ENCODE results near the gene CBX8.
"Not testable (repeated sequence)": the region's sequence is repeated elsewhere in the genome, so short reads cannot be mapped to it uniquely, and the experiment has no call there.

CBX8 gene

GRCh38 chr17:79777120-79777893 lies 19.6 kb downstream of the CBX8 start:
- DNase-seq, result no peak

GRCh38 chr17:79776376-79777119 lies 20.3 kb downstream of the CBX8 start:
- DNase-seq, result no peak

- DNase-seq, result no peak
These were observed 21.2 kb downstream of the CBX8 start for GRCh38 chr17:79775632-79776031.

GRCh38 chr17:79774561-79774975 lies 22.3 kb downstream of the CBX8 start:
- no peak for DNase-seq

GRCh38 chr17:79772726-79773125 lies 24.2 kb downstream of the CBX8 start:
- DNase-seq, result not testable (repeated sequence)

- DNase-seq, result no peak
These were observed 25.6 kb downstream of the CBX8 start for GRCh38 chr17:79771276-79771675.

- no peak for DNase-seq
These were observed 27.0 kb downstream of the CBX8 start for GRCh38 chr17:79769570-79770506.

- DNase-seq, result no peak
These were observed 31.2 kb downstream of the CBX8 start for GRCh38 chr17:79765708-79766107.

GRCh38 chr17:79761894-79762589 lies 34.8 kb downstream of the CBX8 start:
- no peak for DNase-seq

- no peak for DNase-seq
These were observed 36.5 kb downstream of the CBX8 start for GRCh38 chr17:79760197-79760906.

- DNase-seq, result no peak
These were observed 38.6 kb downstream of the CBX8 start for GRCh38 chr17:79758271-79758670.

- DNase-seq, result no peak
These were observed 39.6 kb downstream of the CBX8 start for GRCh38 chr17:79757140-79757745.

- DNase-seq, result no peak
These were observed 41.3 kb downstream of the CBX8 start for GRCh38 chr17:79755591-79755990.

GRCh38 chr17:79754903-79755302 lies 42.0 kb downstream of the CBX8 start:
- DNase-seq, result not testable (repeated sequence)

GRCh38 chr17:79754370-79754769 lies 42.5 kb downstream of the CBX8 start:
- DNase-seq, result no peak

- no peak for DNase-seq
These were observed 44.7 kb downstream of the CBX8 start for GRCh38 chr17:79752175-79752574.

- DNase-seq, result no peak
These were observed 46.0 kb downstream of the CBX8 start for GRCh38 chr17:79750650-79751545.

- no peak for DNase-seq
These were observed 46.9 kb downstream of the CBX8 start for GRCh38 chr17:79749958-79750357.

GRCh38 chr17:79749156-79749815 lies 47.6 kb downstream of the CBX8 start:
- DNase-seq, result no peak
